Hematopoietic multipotent progenitor cell treated with erythropoietin and hydrocortisone succinate and interleukin-3 and kit ligand, for 15 days (in vitro differentiated cells): ENCODE results near the gene LDLRAD3.

Source experiments
- DNase-seq: peaks from one replicate; pipeline ENCODE4 v3.0.0-alpha.2; 2015; ENCODE audit warnings: low spot score

LDLRAD3 gene

GRCh38 chr11:35927682-35928081, 16.2 kb upstream of the LDLRAD3 start:
- no peak for DNase-seq

GRCh38 chr11:35928688-35929395, 15.0 kb upstream of the LDLRAD3 start:
- DNase-seq: no peak

GRCh38 chr11:35930466-35930865, 13.4 kb upstream of the LDLRAD3 start:
- DNase-seq: no peak

- DNase-seq: no peak
Measured at GRCh38 chr11:35932121-35932520, 11.7 kb upstream of the LDLRAD3 start.

- DNase-seq: no peak
Measured at GRCh38 chr11:35932681-35933319, 11.1 kb upstream of the LDLRAD3 start.

- DNase-seq: no peak
Measured at GRCh38 chr11:35933320-35933871, 10.5 kb upstream of the LDLRAD3 start.

- DNase-seq: no peak
Measured at GRCh38 chr11:35934271-35934670, 9.6 kb upstream of the LDLRAD3 start.

- DNase-seq: no peak
Measured at GRCh38 chr11:35934981-35935380, 8.9 kb upstream of the LDLRAD3 start.

- no peak for DNase-seq
Measured at GRCh38 chr11:35935390-35935789, 8.5 kb upstream of the LDLRAD3 start.

- DNase-seq: no peak
Measured at GRCh38 chr11:35937111-35937510, 6.8 kb upstream of the LDLRAD3 start.

- no peak for DNase-seq
Measured at GRCh38 chr11:35937700-35938099, 6.2 kb upstream of the LDLRAD3 start.

- no peak for DNase-seq
Measured at GRCh38 chr11:35938231-35938630, 5.6 kb upstream of the LDLRAD3 start.

- DNase-seq: no peak
Measured at GRCh38 chr11:35943309-35943708, 553 bp upstream of the LDLRAD3 start.

GRCh38 chr11:35944503-35945136, 758 bp downstream of the LDLRAD3 start:
- no peak for DNase-seq

GRCh38 chr11:35945137-35945518, 1.3 kb downstream of the LDLRAD3 start:
- no peak for DNase-seq

GRCh38 chr11:35946766-35947165, 2.9 kb downstream of the LDLRAD3 start:
- no peak for DNase-seq

GRCh38 chr11:35947437-35947836, 3.6 kb downstream of the LDLRAD3 start:
- no peak for DNase-seq

- no peak for DNase-seq
Measured at GRCh38 chr11:35949242-35949641, 5.4 kb downstream of the LDLRAD3 start.

GRCh38 chr11:35950082-35950481, 6.2 kb downstream of the LDLRAD3 start:
- DNase-seq: no peak

GRCh38 chr11:35951680-35952079, 7.8 kb downstream of the LDLRAD3 start:
- DNase-seq: no peak

GRCh38 chr11:35953081-35953760, 9.4 kb downstream of the LDLRAD3 start:
- DNase-seq: no peak

- no peak for DNase-seq
Measured at GRCh38 chr11:35954205-35954604, 10.3 kb downstream of the LDLRAD3 start.

- no peak for DNase-seq
Measured at GRCh38 chr11:35955636-35956035, 11.8 kb downstream of the LDLRAD3 start.
